HG03521 (cell line): ENCODE measurements around the gene RAPGEF1.
"Not testable (repeated sequence)": the region's sequence is repeated elsewhere in the genome, so short reads cannot be mapped to it uniquely, and the experiment has no call there.

Source experiments
- ATAC-seq: cut with Tn5 transposase; IDR thresholded peaks from one replicate; pipeline ENCODE4 v1.9.1; 2021; ENCODE audit warnings: mild to moderate bottlenecking, moderate library complexity; ENCODE audit not compliant: unreplicated experiment

The RAPGEF1 gene

GRCh38 chr9:131577005-131578000, 162.6 kb downstream of the RAPGEF1 start:
- ATAC-seq, result no peak

- no peak for ATAC-seq
Measured at GRCh38 chr9:131575946-131576853, 163.7 kb downstream of the RAPGEF1 start.

- no peak for ATAC-seq
Measured at GRCh38 chr9:131574730-131575640, 164.9 kb downstream of the RAPGEF1 start.

- ATAC-seq, result no peak
Measured at GRCh38 chr9:131567910-131568309, 172.0 kb downstream of the RAPGEF1 start.

GRCh38 chr9:131566158-131566557, 173.7 kb downstream of the RAPGEF1 start:
- no peak for ATAC-seq

GRCh38 chr9:131565369-131565768, 174.5 kb downstream of the RAPGEF1 start:
- ATAC-seq, result no peak

GRCh38 chr9:131562032-131562959, 177.6 kb downstream of the RAPGEF1 start:
- no peak for ATAC-seq

GRCh38 chr9:131559421-131560000, 180.4 kb downstream of the RAPGEF1 start:
- no peak for ATAC-seq

- ATAC-seq, result no peak
Measured at GRCh38 chr9:131557855-131558548, 181.9 kb downstream of the RAPGEF1 start.

- ATAC-seq, result no peak
Measured at GRCh38 chr9:131555841-131556673, 183.8 kb downstream of the RAPGEF1 start.

- ATAC-seq, result no peak
Measured at GRCh38 chr9:131554843-131555351, 185.0 kb downstream of the RAPGEF1 start.

GRCh38 chr9:131554087-131554842, 185.6 kb downstream of the RAPGEF1 start:
- ATAC-seq, result no peak

GRCh38 chr9:131552030-131552429, 187.8 kb downstream of the RAPGEF1 start:
- ATAC-seq, result no peak

- ATAC-seq, result not testable (repeated sequence)
Measured at GRCh38 chr9:131550465-131550864, 189.4 kb downstream of the RAPGEF1 start.

- not testable (repeated sequence) for ATAC-seq
Measured at GRCh38 chr9:131549186-131549585, 190.7 kb downstream of the RAPGEF1 start.

- no peak for ATAC-seq
Measured at GRCh38 chr9:131546336-131547084, 193.4 kb downstream of the RAPGEF1 start.
